Astrocyte (in vitro differentiated cells and primary cell): Measurements from ENCODE around the gene INHBB. TPM values are rescaled to one million over a fixed set of nuclear protein-coding genes. Genes with fewer than 3 reads are reported as not detected.

Experiments
- DNase-seq: peaks from one replicate; pipeline ENCODE4 v3.0.0-alpha.2; 2010; ENCODE audit warnings: low read depth
- FAIRE-seq: peaks from 2 replicates; lab custom pipeline; 2011; peaks lifted over from hg19 to GRCh38; lab: Jason Lieb, UNC
- H2AFZ ChIP-seq: 2 replicates; pipeline ENCODE4 v1.6.0; 2012; ENCODE audit warnings: low read depth, low read length, inconsistent platforms
- H3K27ac ChIP-seq: 2 replicates; pipeline ENCODE4 v1.5.1; 2011; ENCODE audit warnings: low read depth, low read length, inconsistent platforms
- H3K27me3 ChIP-seq: 2 replicates; pipeline ENCODE4 v1.6.0; 2011; ENCODE audit warnings: low read length, inconsistent platforms; ENCODE audit not compliant: insufficient read depth
- H3K36me3 ChIP-seq: 2 replicates; pipeline ENCODE4 v1.5.1; 2011; ENCODE audit warnings: low read length, inconsistent platforms; ENCODE audit not compliant: insufficient read depth
- H3K4me1 ChIP-seq: 2 replicates; pipeline ENCODE4 v1.5.1; 2011; ENCODE audit warnings: low read length, inconsistent platforms; ENCODE audit not compliant: insufficient read depth
- H3K4me2 ChIP-seq: 2 replicates; pipeline ENCODE4 v1.6.0; 2012; ENCODE audit warnings: low read length, inconsistent platforms
- H3K4me3 ChIP-seq: 2 replicates; pipeline ENCODE4 v1.5.1; 2011; ENCODE audit warnings: low read depth, mild to moderate bottlenecking, low read length, inconsistent platforms; ENCODE audit not compliant: insufficient read depth
- H3K79me2 ChIP-seq: 2 replicates; pipeline ENCODE4 v1.6.0; 2012; ENCODE audit warnings: mild to moderate bottlenecking, low read length, inconsistent platforms; ENCODE audit not compliant: insufficient read depth
- H3K9ac ChIP-seq: 2 replicates; pipeline ENCODE4 v1.6.0; 2012; ENCODE audit warnings: mild to moderate bottlenecking, low read length, inconsistent platforms
- H3K9me3 ChIP-seq: 2 replicates; pipeline ENCODE4 v1.5.1; 2012; ENCODE audit warnings: low read depth, mild to moderate bottlenecking, low read length, inconsistent platforms; ENCODE audit not compliant: insufficient read depth
- H4K20me1 ChIP-seq: 2 replicates; pipeline ENCODE4 v1.6.0; 2012; ENCODE audit warnings: low read length, inconsistent platforms; ENCODE audit not compliant: insufficient read depth
- H3K27ac Mint-ChIP-seq: one replicate; pipeline ENCODE4 v1.8.0; 2021; ENCODE audit warnings: mild to moderate bottlenecking, mixed read lengths; ENCODE audit not compliant: unreplicated experiment
- H3K27me3 Mint-ChIP-seq: one replicate; pipeline ENCODE4 v1.8.0; 2021; ENCODE audit warnings: low read depth, mixed read lengths; ENCODE audit not compliant: unreplicated experiment
- H3K36me3 Mint-ChIP-seq: one replicate; pipeline ENCODE4 v1.8.0; 2021; ENCODE audit warnings: low read depth, mixed read lengths; ENCODE audit not compliant: unreplicated experiment
- H3K4me1 Mint-ChIP-seq: one replicate; pipeline ENCODE4 v1.8.0; 2021; ENCODE audit warnings: low read depth, mixed read lengths; ENCODE audit not compliant: unreplicated experiment
- H3K4me3 Mint-ChIP-seq: one replicate; pipeline ENCODE4 v1.8.0; 2021; ENCODE audit warnings: mild to moderate bottlenecking, moderate library complexity, mixed read lengths; ENCODE audit not compliant: unreplicated experiment
- H3K9me3 Mint-ChIP-seq: one replicate; pipeline ENCODE4 v1.8.0; 2021; ENCODE audit warnings: mild to moderate bottlenecking, mixed read lengths; ENCODE audit not compliant: unreplicated experiment
- EZH2 ChIP-seq: IDR thresholded peaks from 2 replicates; pipeline ENCODE4 v1.6.1; 2012; ENCODE audit warnings: mild to moderate bottlenecking, low read length, inconsistent platforms; ENCODE audit not compliant: insufficient read depth
- total RNA-seq: library from RNA; stranded (reverse); gene quantifications from 2 replicates; pipeline ENCODE4 v1.2.1, GENCODE V29; 2021
- TF ChIP-seq, protein P1 (sequence below): IDR thresholded peaks from 2 replicates; pipeline ENCODE4 v1.5.1; 2011; ENCODE audit warnings: low read depth, mild to moderate bottlenecking, inconsistent platforms, low read length, moderate library complexity; ENCODE audit not compliant: insufficient read depth

INHBB gene
- total RNA-seq, 1 donor from 2014 or later = 7.1 TPM

DNA sequence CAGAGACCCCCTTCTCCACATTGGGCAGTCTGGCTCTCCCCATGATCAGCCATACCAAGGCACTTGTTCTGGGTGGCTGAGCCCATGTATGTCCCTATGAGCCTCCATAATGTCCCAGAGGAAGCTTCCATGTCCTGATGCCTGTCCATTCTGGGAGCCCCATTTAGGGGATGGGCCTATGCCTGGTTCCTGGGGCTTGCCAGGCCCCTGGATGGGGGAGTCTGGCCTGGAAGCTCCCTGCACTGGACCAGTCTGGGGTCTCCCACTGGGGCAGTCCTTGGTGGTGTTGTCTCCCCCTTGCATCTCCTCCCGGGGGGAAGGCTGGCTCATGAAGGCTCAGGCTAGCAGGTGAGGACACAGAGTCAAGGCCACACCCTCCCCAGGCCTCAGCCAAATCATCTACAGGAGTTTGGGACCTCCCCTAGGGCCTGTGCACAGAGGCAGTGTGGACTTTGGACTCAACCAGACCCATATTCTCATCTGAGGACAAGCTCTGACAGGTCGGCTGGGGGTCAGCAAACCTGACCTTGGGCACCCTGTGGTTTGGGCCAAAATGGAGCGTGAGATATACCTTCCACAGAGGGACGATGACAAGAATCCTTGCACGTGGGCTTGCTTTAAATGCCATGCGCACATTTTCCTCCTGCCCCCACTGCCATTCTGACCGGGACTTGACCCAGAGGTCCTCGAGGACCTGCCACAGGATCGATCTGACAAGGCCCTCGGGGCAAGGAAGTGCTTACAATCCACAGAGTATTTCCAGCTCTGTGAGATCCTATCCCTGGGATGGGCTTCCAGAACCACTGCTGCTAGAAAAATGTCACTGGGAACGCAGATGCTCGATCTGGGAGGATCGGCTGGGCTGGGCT is 38.8 kb downstream of the INHBB start:
- no peaks in the 10 kb centered on the region for H3K4me1 Mint-ChIP-seq
- peaks cover 20% of the 10 kb centered on the region for H3K27me3 ChIP-seq
- no peak for DNase-seq

GRCh38 chr2:120385355-120386127 is 39.6 kb downstream of the INHBB start:
- no peak for FAIRE-seq

More for the DNA sequence above, 38.8 kb downstream of the INHBB start:
- Mint-ChIP-seq H3K27ac (no peak overlapping the region), H3K4me3 (no peak overlapping the region), H3K9me3 (no peaks in the 10 kb centered on the region), H3K36me3 (no peaks in the 10 kb centered on the region), H3K27me3 (peaks cover 56% of the 10 kb centered on the region)
- no peaks in the 10 kb centered on the region for H3K4me1 ChIP-seq
- no peaks in the 10 kb centered on the region for H4K20me1 ChIP-seq
- H3K79me2 ChIP-seq = no peaks in the 10 kb centered on the region
- no peaks in the 10 kb centered on the region for H3K36me3 ChIP-seq
- H3K27ac ChIP-seq = no peak overlapping the region
- TF ChIP-seq, protein P1, sequence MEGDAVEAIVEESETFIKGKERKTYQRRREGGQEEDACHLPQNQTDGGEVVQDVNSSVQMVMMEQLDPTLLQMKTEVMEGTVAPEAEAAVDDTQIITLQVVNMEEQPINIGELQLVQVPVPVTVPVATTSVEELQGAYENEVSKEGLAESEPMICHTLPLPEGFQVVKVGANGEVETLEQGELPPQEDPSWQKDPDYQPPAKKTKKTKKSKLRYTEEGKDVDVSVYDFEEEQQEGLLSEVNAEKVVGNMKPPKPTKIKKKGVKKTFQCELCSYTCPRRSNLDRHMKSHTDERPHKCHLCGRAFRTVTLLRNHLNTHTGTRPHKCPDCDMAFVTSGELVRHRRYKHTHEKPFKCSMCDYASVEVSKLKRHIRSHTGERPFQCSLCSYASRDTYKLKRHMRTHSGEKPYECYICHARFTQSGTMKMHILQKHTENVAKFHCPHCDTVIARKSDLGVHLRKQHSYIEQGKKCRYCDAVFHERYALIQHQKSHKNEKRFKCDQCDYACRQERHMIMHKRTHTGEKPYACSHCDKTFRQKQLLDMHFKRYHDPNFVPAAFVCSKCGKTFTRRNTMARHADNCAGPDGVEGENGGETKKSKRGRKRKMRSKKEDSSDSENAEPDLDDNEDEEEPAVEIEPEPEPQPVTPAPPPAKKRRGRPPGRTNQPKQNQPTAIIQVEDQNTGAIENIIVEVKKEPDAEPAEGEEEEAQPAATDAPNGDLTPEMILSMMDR = no peak
- TF ChIP-seq EZH2 = no peak
- no peak for FAIRE-seq
- no peak overlapping the region for H2AFZ ChIP-seq
- no peak overlapping the region for H3K4me3 ChIP-seq
- no peak overlapping the region for H3K4me2 ChIP-seq
- H3K9me3 ChIP-seq = no peaks in the 10 kb centered on the region
- no peak overlapping the region for H3K9ac ChIP-seq

More at GRCh38 chr2:120385355-120386127, 39.6 kb downstream of the INHBB start:
- no peak overlapping the region for H3K4me3 Mint-ChIP-seq
- Histone ChIP-seq H3K27me3 (peaks cover 20% of the 10 kb centered on the region), H3K4me3 (no peak overlapping the region), H3K9ac (no peak overlapping the region), H3K4me2 (no peak overlapping the region), H3K27ac (no peak overlapping the region), H3K9me3 (no peaks in the 10 kb centered on the region), H3K36me3 (no peaks in the 10 kb centered on the region), H4K20me1 (no peaks in the 10 kb centered on the region), H2AFZ (no peak overlapping the region), H3K4me1 (no peaks in the 10 kb centered on the region), H3K79me2 (no peaks in the 10 kb centered on the region)
- peaks cover 57% of the 10 kb centered on the region for H3K27me3 Mint-ChIP-seq
- no peaks in the 10 kb centered on the region for H3K36me3 Mint-ChIP-seq
- no peak overlapping the region for H3K27ac Mint-ChIP-seq
- TF ChIP-seq, protein P1 = no peak
- no peak for TF ChIP-seq EZH2
- no peak for DNase-seq
- no peaks in the 10 kb centered on the region for H3K4me1 Mint-ChIP-seq
- no peaks in the 10 kb centered on the region for H3K9me3 Mint-ChIP-seq
